ENCODE measurements around the gene MPI.

- no peak for TF ChIP-seq CTCF (conservative IDR thresholded peaks at IDR 0.05 in 1 of 2, IDR thresholded peaks at IDR 0.05 in 1 of 2; ENCODE audit: low read depth in 1 of 2, low read length in 2 of 2)
- TF ChIP-seq EZH2 (IDR thresholded peaks at IDR 0.05; ENCODE audit: low read length, missing control alignments), result no peak
Measured at GRCh38 chr15:74869726-74870407, 20.0 kb upstream of the MPI start.
